HepG2 (cell line): ENCODE data around the gene BZW1. TPM values are rescaled to one million over a fixed set of nuclear protein-coding genes. Genes with fewer than 3 reads are reported as not detected.

ENCODE experiments used
- HHEX ChIP-seq: IDR thresholded peaks from 2 replicates; pipeline ENCODE4 v1.6.1; 2016; ENCODE audit warnings: control low read depth
- JUND ChIP-seq: sonication (generic); formaldehyde crosslinking; IDR thresholded peaks from 2 replicates; pipeline ENCODE4 v1.8.0; 2022; ENCODE audit warnings: mild to moderate bottlenecking, missing genetic modification reagents
- NAIF1 ChIP-seq: sonication (generic); formaldehyde crosslinking; IDR thresholded peaks from 2 replicates; pipeline ENCODE4 v1.5.0; 2020; ENCODE audit warnings: mild to moderate bottlenecking, missing genetic modification reagents, borderline replicate concordance
- POLR2AphosphoS5 ChIP-seq: IDR thresholded peaks from 2 replicates; pipeline ENCODE4 v1.6.1; 2012; ENCODE audit warnings: low read depth, low read length
- RBM22 ChIP-seq: fragments of 200-400 bp; formaldehyde crosslinking; optimal IDR thresholded peaks from 2 replicates; pipeline ENCODE3; 2017; ENCODE audit warnings: mild to moderate bottlenecking, low read length, moderate library complexity
- SRSF9 ChIP-seq: fragments of 200-400 bp; formaldehyde crosslinking; IDR thresholded peaks from 2 replicates; pipeline ENCODE4 v1.6.1; 2018; ENCODE audit warnings: borderline replicate concordance, mild to moderate bottlenecking, low read depth, low read length; ENCODE audit not compliant: insufficient read depth, poor library complexity, severe bottlenecking
- ZNF333 ChIP-seq: sonication (generic); formaldehyde crosslinking; IDR thresholded peaks from 2 replicates; pipeline ENCODE4 v1.4.0; 2020; ENCODE audit warnings: mild to moderate bottlenecking, missing genetic modification reagents, borderline replicate concordance
- ZNF598 ChIP-seq: sonication (generic); formaldehyde crosslinking; IDR thresholded peaks from 2 replicates; pipeline ENCODE4 v1.5.1; 2020; ENCODE audit warnings: mild to moderate bottlenecking, missing genetic modification reagents, borderline replicate concordance
- polyA plus RNA-seq, 8 experiments: library from polyadenylated mRNA; depleted of rRNA in 3 of 8; stranded (reverse) in 7 of 8; unstranded in 1 of 8; fragments of >200 nt; fragmentation: Illumina TruSeq in 4 of 8; extraction: Trizol in 4 of 8; gene quantifications; 2 replicates each; pipeline versions ENCODE4 v1.2.1 to v1.2.3, GENCODE V29; 2011 to 2016; ENCODE audit warnings: low read depth in 4 of 8, missing spikeins in 1 of 8, mixed read lengths in 1 of 8; ENCODE audit not compliant: insufficient read depth in 1 of 8
- total RNA-seq, 5 experiments: library from RNA; depleted of rRNA; stranded (reverse); fragments of >200 nt; fragmentation: Illumina TruSeq; extraction: Trizol; gene quantifications; 2 replicates each; pipeline ENCODE4 v1.2.3, GENCODE V29; 2016; ENCODE audit warnings: low read depth in 1 of 5
- TF ChIP-seq, protein P1 (sequence below): sonication (generic); formaldehyde crosslinking; IDR thresholded peaks from 2 replicates; pipeline ENCODE4 v1.4.0; 2020; ENCODE audit warnings: mild to moderate bottlenecking, missing genetic modification reagents
- TF ChIP-seq, protein P2 (sequence below): fragments of 450-650 bp; IDR thresholded peaks from 2 replicates; pipeline ENCODE4 v1.6.1; 2017; ENCODE audit warnings: mild to moderate bottlenecking
- TF ChIP-seq, protein P3 (sequence below): sonication (generic); formaldehyde crosslinking; IDR thresholded peaks from 2 replicates; pipeline ENCODE4 v1.5.0; 2020; ENCODE audit warnings: mild to moderate bottlenecking, missing genetic modification reagents
- TF ChIP-seq, protein P4 (sequence below): sonication (generic); formaldehyde crosslinking; IDR thresholded peaks from 2 replicates; pipeline ENCODE4 v1.9.0; 2021; ENCODE audit warnings: missing genetic modification reagents, borderline replicate concordance
- TF ChIP-seq, protein P5 (sequence below): sonication (generic); formaldehyde crosslinking; conservative IDR thresholded peaks from 2 replicates; pipeline ENCODE4 v1.8.0; 2022; ENCODE audit warnings: mild to moderate bottlenecking, moderate library complexity, missing genetic modification reagents
- TF ChIP-seq, protein P6 (sequence below): sonication (generic); formaldehyde crosslinking; conservative IDR thresholded peaks from 2 replicates; pipeline ENCODE4 v1.4.0; 2020; ENCODE audit warnings: missing genetic modification reagents

BZW1 gene
- total and polyA plus RNA-seq, 2 of the 13 experiments (the other 11 are each of a cell fraction or from before 2014, with no cell fraction given): 106 to 384 TPM

DNA sequence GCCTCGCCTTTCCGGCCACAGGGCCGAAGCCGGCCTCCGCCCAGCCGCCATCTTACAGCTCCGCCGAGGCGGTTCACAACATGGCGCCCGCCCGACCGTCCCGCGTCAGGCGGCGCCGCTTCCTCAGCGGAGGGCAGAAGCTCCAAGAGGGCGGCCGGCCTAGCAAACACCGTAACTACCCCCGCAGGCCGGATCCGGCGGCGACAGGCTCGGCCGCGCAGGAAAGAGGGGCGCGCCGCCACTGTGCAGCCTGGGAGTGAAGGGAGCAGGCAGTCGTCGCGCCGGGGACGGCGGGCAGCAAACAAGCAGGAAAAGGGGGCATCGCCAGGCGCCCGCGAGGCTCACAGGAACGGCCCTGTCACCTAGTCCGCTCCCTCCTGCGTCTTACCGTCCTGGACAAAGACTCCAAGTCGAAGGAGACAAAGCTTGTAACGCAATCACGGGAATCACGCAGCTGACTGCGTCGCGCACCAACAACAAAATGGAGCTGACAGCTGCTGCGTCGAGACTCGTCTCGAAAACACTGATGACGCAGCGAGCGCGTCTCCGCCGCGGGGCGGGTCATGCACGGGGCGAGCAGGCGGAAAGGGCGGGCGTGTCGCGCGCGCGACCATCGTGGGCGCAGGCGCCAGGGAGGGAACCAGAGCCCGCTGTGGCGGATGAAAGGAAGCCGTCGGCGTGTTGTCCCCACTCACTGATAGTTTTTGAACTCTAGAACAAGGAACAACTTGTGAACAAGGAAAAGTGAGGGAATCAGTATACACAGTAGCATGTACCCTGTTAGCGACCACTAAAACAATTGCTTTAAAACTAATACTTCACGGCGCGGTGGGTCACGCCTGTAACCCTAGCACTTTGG lies 52.7 kb downstream of the BZW1 start, which contains the start of gene CLK1 (continued):
- TF ChIP-seq, protein P1, sequence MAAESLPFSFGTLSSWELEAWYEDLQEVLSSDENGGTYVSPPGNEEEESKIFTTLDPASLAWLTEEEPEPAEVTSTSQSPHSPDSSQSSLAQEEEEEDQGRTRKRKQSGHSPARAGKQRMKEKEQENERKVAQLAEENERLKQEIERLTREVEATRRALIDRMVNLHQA (CRISPR knock-in tag): no peak
- TF ChIP-seq ZNF598 (no peak), RBM22 (peak; percentile 56), POLR2AphosphoS5 (peak; percentile 100), SRSF9 (no peak), ZNF333 (peak; percentile 75), HHEX (CRISPR knock-in tag) (no peak), NAIF1 (CRISPR knock-in tag) (peak; percentile 88), JUND (peak; percentile 82)
- TF ChIP-seq, protein P2, sequence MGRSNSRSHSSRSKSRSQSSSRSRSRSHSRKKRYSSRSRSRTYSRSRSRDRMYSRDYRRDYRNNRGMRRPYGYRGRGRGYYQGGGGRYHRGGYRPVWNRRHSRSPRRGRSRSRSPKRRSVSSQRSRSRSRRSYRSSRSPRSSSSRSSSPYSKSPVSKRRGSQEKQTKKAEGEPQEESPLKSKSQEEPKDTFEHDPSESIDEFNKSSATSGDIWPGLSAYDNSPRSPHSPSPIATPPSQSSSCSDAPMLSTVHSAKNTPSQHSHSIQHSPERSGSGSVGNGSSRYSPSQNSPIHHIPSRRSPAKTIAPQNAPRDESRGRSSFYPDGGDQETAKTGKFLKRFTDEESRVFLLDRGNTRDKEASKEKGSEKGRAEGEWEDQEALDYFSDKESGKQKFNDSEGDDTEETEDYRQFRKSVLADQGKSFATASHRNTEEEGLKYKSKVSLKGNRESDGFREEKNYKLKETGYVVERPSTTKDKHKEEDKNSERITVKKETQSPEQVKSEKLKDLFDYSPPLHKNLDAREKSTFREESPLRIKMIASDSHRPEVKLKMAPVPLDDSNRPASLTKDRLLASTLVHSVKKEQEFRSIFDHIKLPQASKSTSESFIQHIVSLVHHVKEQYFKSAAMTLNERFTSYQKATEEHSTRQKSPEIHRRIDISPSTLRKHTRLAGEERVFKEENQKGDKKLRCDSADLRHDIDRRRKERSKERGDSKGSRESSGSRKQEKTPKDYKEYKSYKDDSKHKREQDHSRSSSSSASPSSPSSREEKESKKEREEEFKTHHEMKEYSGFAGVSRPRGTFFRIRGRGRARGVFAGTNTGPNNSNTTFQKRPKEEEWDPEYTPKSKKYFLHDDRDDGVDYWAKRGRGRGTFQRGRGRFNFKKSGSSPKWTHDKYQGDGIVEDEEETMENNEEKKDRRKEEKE: no peak
- TF ChIP-seq, protein P3, sequence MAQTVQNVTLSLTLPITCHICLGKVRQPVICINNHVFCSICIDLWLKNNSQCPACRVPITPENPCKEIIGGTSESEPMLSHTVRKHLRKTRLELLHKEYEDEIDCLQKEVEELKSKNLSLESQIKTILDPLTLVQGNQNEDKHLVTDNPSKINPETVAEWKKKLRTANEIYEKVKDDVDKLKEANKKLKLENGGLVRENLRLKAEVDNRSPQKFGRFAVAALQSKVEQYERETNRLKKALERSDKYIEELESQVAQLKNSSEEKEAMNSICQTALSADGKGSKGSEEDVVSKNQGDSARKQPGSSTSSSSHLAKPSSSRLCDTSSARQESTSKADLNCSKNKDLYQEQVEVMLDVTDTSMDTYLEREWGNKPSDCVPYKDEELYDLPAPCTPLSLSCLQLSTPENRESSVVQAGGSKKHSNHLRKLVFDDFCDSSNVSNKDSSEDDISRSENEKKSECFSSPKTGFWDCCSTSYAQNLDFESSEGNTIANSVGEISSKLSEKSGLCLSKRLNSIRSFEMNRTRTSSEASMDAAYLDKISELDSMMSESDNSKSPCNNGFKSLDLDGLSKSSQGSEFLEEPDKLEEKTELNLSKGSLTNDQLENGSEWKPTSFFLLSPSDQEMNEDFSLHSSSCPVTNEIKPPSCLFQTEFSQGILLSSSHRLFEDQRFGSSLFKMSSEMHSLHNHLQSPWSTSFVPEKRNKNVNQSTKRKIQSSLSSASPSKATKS (CRISPR knock-in tag): peak; percentile 82; the same call in 1 of the 2 replicates
- TF ChIP-seq, protein P4, sequence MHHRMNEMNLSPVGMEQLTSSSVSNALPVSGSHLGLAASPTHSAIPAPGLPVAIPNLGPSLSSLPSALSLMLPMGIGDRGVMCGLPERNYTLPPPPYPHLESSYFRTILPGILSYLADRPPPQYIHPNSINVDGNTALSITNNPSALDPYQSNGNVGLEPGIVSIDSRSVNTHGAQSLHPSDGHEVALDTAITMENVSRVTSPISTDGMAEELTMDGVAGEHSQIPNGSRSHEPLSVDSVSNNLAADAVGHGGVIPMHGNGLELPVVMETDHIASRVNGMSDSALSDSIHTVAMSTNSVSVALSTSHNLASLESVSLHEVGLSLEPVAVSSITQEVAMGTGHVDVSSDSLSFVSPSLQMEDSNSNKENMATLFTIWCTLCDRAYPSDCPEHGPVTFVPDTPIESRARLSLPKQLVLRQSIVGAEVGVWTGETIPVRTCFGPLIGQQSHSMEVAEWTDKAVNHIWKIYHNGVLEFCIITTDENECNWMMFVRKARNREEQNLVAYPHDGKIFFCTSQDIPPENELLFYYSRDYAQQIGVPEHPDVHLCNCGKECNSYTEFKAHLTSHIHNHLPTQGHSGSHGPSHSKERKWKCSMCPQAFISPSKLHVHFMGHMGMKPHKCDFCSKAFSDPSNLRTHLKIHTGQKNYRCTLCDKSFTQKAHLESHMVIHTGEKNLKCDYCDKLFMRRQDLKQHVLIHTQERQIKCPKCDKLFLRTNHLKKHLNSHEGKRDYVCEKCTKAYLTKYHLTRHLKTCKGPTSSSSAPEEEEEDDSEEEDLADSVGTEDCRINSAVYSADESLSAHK: peak; percentile 91; the same call in 1 of the 2 replicates
- TF ChIP-seq, protein P5, sequence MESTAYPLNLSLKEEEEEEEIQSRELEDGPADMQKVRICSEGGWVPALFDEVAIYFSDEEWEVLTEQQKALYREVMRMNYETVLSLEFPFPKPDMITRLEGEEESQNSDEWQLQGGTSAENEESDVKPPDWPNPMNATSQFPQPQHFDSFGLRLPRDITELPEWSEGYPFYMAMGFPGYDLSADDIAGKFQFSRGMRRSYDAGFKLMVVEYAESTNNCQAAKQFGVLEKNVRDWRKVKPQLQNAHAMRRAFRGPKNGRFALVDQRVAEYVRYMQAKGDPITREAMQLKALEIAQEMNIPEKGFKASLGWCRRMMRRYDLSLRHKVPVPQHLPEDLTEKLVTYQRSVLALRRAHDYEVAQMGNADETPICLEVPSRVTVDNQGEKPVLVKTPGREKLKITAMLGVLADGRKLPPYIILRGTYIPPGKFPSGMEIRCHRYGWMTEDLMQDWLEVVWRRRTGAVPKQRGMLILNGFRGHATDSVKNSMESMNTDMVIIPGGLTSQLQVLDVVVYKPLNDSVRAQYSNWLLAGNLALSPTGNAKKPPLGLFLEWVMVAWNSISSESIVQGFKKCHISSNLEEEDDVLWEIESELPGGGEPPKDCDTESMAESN (CRISPR knock-in tag): peak; percentile 99
- TF ChIP-seq, protein P6, sequence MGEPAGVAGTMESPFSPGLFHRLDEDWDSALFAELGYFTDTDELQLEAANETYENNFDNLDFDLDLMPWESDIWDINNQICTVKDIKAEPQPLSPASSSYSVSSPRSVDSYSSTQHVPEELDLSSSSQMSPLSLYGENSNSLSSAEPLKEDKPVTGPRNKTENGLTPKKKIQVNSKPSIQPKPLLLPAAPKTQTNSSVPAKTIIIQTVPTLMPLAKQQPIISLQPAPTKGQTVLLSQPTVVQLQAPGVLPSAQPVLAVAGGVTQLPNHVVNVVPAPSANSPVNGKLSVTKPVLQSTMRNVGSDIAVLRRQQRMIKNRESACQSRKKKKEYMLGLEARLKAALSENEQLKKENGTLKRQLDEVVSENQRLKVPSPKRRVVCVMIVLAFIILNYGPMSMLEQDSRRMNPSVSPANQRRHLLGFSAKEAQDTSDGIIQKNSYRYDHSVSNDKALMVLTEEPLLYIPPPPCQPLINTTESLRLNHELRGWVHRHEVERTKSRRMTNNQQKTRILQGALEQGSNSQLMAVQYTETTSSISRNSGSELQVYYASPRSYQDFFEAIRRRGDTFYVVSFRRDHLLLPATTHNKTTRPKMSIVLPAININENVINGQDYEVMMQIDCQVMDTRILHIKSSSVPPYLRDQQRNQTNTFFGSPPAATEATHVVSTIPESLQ (CRISPR knock-in tag): 0 out of 2 replicates have a peak, but pooled peaks have one; percentile 91
